Mesodermal cell (in vitro differentiated cells): Measurements from ENCODE around the gene MED12L.

Experiments
- H3K27ac ChIP-seq: 2 replicates; pipeline ENCODE4 v1.7.0; 2013; ENCODE audit warnings: mild to moderate bottlenecking, low read depth, low read length, moderate library complexity; ENCODE audit not compliant: severe bottlenecking
- H3K36me3 ChIP-seq: 2 replicates; pipeline ENCODE4 v1.7.1; 2013; ENCODE audit warnings: mild to moderate bottlenecking, low read length, moderate library complexity; ENCODE audit not compliant: control insufficient read depth, insufficient read depth
- H3K4me1 ChIP-seq: one replicate; pipeline ENCODE4 v1.7.1; 2013; ENCODE audit warnings: mild to moderate bottlenecking, low read length; ENCODE audit not compliant: insufficient read depth, control insufficient read depth, poor library complexity, severe bottlenecking
- H3K4me3 ChIP-seq: 2 replicates; pipeline ENCODE4 v1.7.0; 2013; ENCODE audit warnings: low read length, control low read depth, mild to moderate bottlenecking; ENCODE audit not compliant: insufficient read depth, poor library complexity, severe bottlenecking; ENCODE audit errors: extremely low read depth
- H3K9me3 ChIP-seq: 2 replicates; pipeline ENCODE4 v1.7.1; 2013; ENCODE audit warnings: mild to moderate bottlenecking, low read length, moderate library complexity; ENCODE audit not compliant: control insufficient read depth
- WGBS, 2 experiments: methylation state at CpG; one replicate each; pipeline ENCODE4 v1.1.5; 2013; ENCODE audit warnings: missing lambda C conversion rate in 2 of 2; ENCODE audit not compliant: insufficient coverage in 2 of 2; 5-methylcytosine and 5-hydroxymethylcytosine counted together

MED12L gene

DNA sequence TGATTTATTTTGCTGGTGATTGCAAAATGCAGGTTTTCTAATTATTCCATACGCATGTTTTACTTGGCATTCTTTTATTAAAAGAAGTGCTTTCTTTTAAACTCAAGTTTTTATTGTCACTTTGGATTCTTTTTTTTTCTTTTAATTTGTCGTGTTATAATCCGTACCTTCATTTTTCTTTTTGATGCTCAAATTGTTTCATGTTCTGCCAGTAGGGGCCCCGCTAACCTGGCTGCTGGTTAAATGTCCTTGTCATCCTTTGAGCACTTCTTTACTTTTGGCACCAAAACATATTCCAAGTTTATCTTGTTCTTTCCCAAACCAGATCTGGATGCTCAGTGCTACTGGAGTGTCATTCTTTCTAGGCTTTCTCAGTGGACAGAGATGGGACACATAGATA, 31.6 kb downstream of the MED12L start:
- H3K9me3 ChIP-seq: no peaks in the 10 kb centered on the region
- WGBS, 2 experiments: 92 to 100% methylated on average over 3 to 4 of the region's 4 CpGs
- H3K4me1 ChIP-seq: no peaks in the 10 kb centered on the region
- no peak overlapping the region for H3K4me3 ChIP-seq
- peaks cover 5% of the 10 kb centered on the region for H3K36me3 ChIP-seq
- H3K27ac ChIP-seq: no peak overlapping the region

DNA sequence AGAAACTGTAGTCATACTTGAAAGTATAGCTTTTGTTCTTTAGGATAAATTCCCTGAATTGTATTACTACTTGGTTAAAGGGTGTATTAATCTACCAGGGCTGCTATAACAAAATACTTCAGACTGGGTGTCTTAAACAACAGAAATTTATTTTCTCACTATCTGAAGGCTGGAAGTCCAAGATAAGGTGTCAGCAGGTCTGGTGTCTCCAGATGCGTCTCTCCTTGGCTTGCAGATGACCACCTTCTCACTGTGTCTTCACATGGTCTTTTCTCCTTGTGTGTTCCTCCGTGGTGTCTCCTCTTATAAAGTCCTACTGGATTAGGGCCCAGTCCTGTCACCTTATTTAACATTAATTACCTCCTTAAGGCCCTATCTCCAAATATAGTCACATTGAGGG, 33.7 kb downstream of the MED12L start:
- Histone ChIP-seq H3K4me3 (no peak overlapping the region), H3K36me3 (peaks cover 5% of the 10 kb centered on the region), H3K9me3 (no peaks in the 10 kb centered on the region), H3K27ac (no peak overlapping the region), H3K4me1 (no peaks in the 10 kb centered on the region)
- WGBS, 2 experiments: 96 to 100% methylated on average over 2 of the region's 2 CpGs

DNA sequence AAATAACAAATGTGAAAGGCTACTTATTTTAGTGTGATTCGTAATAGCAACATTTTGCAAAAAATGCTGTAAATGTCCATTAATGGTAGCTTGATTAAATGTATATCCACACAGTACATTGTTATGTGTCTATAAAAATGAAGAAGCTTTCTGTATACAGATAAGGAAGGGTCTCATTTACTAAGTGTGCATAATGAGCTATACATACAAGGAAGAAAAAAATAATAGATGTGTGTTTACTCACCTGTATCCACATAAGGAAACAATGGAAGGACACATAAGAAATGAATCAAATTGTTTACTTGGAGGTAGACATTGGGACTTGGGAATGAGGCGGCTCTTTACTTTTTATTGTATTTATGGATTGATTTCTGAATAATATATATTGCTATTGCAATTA, 34.9 kb downstream of the MED12L start:
- WGBS, 2 experiments: no CpG with 5 or more reads among the region's 2 CpGs
- Histone ChIP-seq H3K36me3 (peaks cover 5% of the 10 kb centered on the region), H3K9me3 (no peaks in the 10 kb centered on the region)

DNA sequence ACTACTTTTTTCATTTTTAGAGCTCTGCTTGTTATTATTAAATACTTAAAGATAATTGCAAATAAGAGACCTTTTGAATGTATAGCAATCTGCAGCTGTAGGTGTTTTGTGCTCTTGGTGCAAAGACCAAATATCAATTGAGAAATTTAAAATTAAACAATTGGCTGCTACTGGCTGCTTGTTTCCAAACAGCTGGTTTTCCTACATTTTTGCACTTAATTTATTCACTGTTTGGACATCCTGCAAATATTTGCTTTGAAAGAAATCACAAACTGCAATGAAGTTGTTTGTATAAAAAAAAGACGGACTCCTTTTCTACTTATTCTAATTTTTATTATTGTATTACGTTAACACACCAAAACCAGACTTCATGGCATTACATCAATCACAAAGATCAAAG, 35.6 kb downstream of the MED12L start:
- WGBS, 2 experiments: no CpG with 5 or more reads among the region's 2 CpGs
- H3K4me3 ChIP-seq: no peak overlapping the region
- H3K27ac ChIP-seq: no peak overlapping the region
- H3K36me3 ChIP-seq: peaks cover 5% of the 10 kb centered on the region
- H3K9me3 ChIP-seq: no peaks in the 10 kb centered on the region
- no peaks in the 10 kb centered on the region for H3K4me1 ChIP-seq

More for the DNA sequence above, 34.9 kb downstream of the MED12L start:
- no peaks in the 10 kb centered on the region for H3K4me1 ChIP-seq
- no peak overlapping the region for H3K27ac ChIP-seq
- H3K4me3 ChIP-seq: no peak overlapping the region

DNA sequence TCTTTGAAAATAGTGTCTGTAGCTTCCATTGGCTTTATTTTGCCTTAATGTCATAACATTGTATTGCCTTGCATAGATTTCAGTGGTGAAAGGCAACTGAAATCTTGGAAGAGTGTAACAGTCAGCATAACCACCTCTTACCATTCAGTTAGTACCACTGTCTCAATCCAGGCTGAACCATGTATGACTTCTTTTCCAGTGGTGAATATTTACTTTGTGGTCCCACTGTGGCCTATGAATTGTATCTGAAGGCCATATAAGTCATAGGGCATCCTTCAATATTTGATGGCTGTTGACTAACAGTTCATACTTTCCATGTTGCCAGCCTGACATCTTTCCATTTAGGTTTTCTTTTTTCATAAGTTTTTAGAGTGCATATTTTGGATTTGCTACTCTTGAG, 38.4 kb downstream of the MED12L start:
- no peak overlapping the region for H3K27ac ChIP-seq
- no peaks in the 10 kb centered on the region for H3K4me1 ChIP-seq
- H3K36me3 ChIP-seq: peaks cover under 1% of the 10 kb centered on the region
- no peak overlapping the region for H3K4me3 ChIP-seq
- H3K9me3 ChIP-seq: no peaks in the 10 kb centered on the region

DNA sequence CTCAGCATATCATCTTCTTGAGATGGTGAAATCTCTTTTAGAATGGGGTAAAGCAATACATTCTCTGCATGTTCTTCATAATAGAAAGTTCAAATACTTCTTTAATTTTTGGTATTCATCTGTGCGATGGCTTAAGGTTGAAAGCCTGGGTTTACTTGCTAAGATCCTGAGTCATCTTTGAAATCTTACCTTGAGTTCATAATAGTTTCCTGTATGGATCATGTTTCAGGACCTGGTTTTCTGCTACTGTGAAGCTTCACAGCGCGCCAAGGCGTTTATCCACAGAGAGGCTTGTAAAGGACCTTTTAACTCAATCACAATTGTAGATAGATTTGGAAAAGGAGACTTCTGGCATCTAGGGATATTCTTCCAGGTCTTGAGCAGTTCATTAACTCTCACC, 39.0 kb downstream of the MED12L start:
- H3K9me3 ChIP-seq: no peaks in the 10 kb centered on the region
- no peaks in the 10 kb centered on the region for H3K36me3 ChIP-seq
- H3K4me1 ChIP-seq: no peaks in the 10 kb centered on the region

DNA sequence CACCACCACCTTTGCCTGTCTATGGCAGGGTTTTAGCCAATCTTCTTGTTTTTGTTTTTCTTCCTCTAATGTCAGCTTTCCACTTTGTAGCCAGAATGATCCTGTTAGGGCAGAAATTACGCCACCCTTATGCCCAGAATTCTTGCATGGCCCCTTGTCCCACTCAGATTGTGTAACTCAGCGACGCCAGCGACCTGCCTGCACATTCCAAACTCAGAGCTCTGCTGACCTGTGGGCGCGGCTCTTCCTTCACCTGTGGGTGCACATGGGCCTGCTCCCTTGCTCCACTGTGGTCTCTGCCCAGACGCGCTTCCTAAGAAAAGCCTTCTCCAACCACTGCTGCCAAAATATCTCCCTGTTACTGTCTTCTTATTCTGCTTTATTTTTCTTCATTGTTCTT, 45.0 kb downstream of the MED12L start:
- WGBS, 2 experiments: 96 to 98% methylated on average over 8 of the region's 8 CpGs
- no peaks in the 10 kb centered on the region for H3K36me3 ChIP-seq
- no peaks in the 10 kb centered on the region for H3K4me1 ChIP-seq
- no peak overlapping the region for H3K27ac ChIP-seq
- no peaks in the 10 kb centered on the region for H3K9me3 ChIP-seq
- H3K4me3 ChIP-seq: no peak overlapping the region

More for the DNA sequence above, 39.0 kb downstream of the MED12L start:
- H3K4me3 ChIP-seq: no peak overlapping the region
- H3K27ac ChIP-seq: no peak overlapping the region
- 96% methylated on average over 4 of the region's 4 CpGs; no CpG with 5 or more reads in 1 of the 2 experiments for WGBS, 2 experiments

DNA sequence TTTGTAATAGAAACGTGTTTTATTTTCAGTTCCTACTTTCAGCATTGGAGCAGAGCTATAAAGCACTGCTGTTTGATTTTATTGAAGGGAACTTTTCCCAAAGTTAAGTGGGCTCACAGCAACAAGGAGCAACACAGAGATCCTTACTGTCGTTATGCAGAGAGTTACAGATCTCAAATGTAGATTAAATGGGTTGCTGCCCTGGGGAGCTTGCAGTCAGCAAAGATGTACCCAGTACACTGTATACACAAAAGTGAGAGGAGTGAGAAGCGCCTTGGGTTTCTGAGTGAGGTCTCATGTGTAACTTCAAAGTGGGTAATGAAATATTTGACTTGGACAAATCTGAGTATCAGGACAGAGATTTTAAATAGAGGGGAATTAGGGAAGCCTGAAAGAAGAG, 47.7 kb downstream of the MED12L start:
- WGBS, 2 experiments: 74 to 100% methylated on average over 2 of the region's 3 CpGs
- H3K36me3 ChIP-seq: no peaks in the 10 kb centered on the region
- peaks cover 6% of the 10 kb centered on the region for H3K9me3 ChIP-seq
- no peaks in the 10 kb centered on the region for H3K4me1 ChIP-seq
- no peak overlapping the region for H3K4me3 ChIP-seq
- H3K27ac ChIP-seq: no peak overlapping the region

DNA sequence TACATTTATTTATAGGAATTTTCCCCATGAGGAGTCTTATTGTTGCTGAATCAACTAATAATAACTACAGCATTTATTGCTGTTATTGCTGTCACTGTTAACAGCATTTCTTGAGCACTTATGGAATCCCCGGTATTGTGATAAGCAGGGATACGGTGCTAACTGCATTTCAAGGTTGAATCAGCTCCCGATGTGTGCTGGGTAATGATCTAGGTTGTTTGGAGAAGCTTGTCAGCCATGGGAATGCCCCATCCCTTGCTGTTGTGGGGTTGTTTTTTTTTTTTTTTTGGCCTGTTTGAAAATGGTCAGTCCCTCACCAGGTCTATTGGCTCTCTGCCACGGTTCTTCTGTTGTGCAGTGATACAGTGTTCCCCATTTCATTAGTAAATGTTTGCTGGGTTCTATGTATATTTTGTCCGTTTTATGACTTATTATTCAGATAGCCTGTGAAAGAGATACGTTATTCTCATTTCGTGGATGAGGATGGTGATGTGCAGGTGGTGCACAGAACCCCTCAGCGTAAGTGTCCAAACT, 48.5 kb downstream of the MED12L start:
- 87 to 100% methylated on average over 7 to 8 of the region's 8 CpGs for whole genome bisulfite sequencing, 2 experiments
- Histone ChIP-seq H3K4me1 (no peaks in the 10 kb centered on the region), H3K27ac (no peak overlapping the region), H3K4me3 (no peak overlapping the region), H3K36me3 (no peaks in the 10 kb centered on the region), H3K9me3 (peaks cover 6% of the 10 kb centered on the region)

DNA sequence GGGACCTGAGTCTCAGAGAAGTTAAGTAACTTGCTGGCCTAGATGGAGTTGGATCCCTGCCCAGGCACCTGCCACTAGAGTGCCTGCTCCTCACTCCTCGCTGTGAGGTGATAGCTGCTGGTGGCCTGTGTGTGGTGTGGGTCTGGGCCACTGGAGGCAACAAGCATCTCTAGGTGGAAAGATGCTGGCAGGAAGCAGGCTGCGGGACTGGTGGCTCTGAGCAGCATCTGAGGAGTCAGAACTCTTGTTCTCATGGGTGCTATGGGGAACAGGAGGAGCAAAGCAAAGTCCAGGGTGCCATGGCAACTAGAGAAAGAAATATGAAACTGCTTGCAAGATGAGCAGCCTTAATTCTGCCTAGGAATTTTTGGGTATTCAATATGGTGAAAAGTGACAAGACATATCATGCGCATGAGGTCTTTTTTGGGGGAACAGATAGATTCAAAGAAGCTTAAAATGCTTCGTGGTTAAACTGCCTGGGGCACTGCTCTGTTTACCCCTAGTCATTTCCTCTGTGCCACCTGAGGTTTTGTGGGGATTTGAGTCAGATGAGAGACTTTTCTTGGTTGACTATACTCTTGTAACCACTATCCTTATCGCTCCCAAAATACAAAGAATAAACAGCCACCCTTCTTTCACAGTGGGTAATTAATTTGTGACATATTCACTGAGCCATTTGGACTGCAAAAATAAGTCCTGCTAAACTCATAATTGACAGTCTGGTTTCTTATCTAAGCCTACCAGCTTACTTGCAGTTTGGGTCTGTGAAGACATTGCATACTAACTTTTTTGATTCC, 50.3 kb downstream of the MED12L start:
- Histone ChIP-seq H3K4me1 (no peaks in the 10 kb centered on the region), H3K36me3 (no peaks in the 10 kb centered on the region), H3K4me3 (no peak overlapping the region), H3K9me3 (peaks cover 6% of the 10 kb centered on the region), H3K27ac (no peak overlapping the region)
- WGBS, 2 experiments: 83 to 92% methylated on average over 2 to 3 of the region's 5 CpGs

DNA sequence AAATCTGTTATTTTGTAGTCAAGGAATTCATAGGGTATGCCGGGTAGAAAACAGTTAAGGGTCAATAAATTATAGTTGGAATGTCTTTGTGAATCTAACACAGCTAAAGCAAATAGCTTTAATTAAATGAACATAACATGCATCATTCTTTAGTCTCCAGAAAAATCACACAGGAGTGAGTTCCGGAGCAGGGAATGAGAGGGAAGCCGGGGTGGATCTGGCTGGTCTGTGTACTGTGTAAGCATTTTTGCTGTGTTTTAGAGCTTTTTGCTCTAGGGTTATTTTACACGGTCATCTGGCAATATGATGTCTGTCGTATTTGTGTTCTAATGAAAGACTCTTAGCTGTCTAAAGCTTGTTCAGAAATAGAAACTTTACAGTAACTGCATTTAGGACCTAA, 57.5 kb downstream of the MED12L start:
- H3K4me3 ChIP-seq: no peak overlapping the region
- 90 to 92% methylated on average over 2 of the region's 5 CpGs for WGBS, 2 experiments

More for the DNA sequence above, 57.5 kb downstream of the MED12L start:
- H3K4me1 ChIP-seq: peaks cover 14% of the 10 kb centered on the region
- no peak overlapping the region for H3K27ac ChIP-seq
- no peaks in the 10 kb centered on the region for H3K36me3 ChIP-seq
- no peaks in the 10 kb centered on the region for H3K9me3 ChIP-seq
